ENCODE data around the gene DHX30. TPM values are rescaled to one million over a fixed set of nuclear protein-coding genes. Genes with fewer than 3 reads are reported as not detected.

Gene DHX30
- total RNA-seq, 4 donors from 2014 or later = 31.0 to 52.3 (median 47.9) TPM

GRCh38 chr3:47766186-47766585 is 36.8 kb upstream of the DHX30 start:
- intact Hi-C loops (cut with DNase I; ENCODE audit: low total_unique reads) (no loop called here), in situ Hi-C loops (cut with MboI; ENCODE audit: low pct_ligation_motif_present in 1 of 4, low pct_unique_long_range_greater_than_20kb in 1 of 4, low sequenced_read_pairs in 3 of 4) (no loop called here)
- Histone ChIP-seq H3K36me3 (peaks cover 0 to under 1% (median 0%) of the 10 kb centered on the region in 4 donors), H3K27me3 (no peaks in the 10 kb centered on the region), H3K4me1 (no peaks in the 10 kb centered on the region), H3K4me3 (no peak overlapping the region), H3K27ac (no peak overlapping the region), H3K9me3 (no peaks in the 10 kb centered on the region)
- TF ChIP-seq POLR2A (IDR thresholded peaks at IDR 0.05) = no peak
- no peak for TF ChIP-seq EP300 (IDR thresholded peaks at IDR 0.05; ENCODE audit: low read depth)
- no peak for TF ChIP-seq POLR2AphosphoS5 (IDR thresholded peaks at IDR 0.05)
- no peak for TF ChIP-seq CTCF (IDR thresholded peaks at IDR 0.05)
- no peak for DNase-seq
- WGBS, 2 donors (ENCODE audit: low coverage in 1 of 2) = 86 to 88% methylated on average over 3 to 4 of the region's 4 CpGs

GRCh38 chr3:47772047-47772446 is 30.9 kb upstream of the DHX30 start:
- peaks cover 0 to 5% (median 0%) of the 10 kb centered on the region in 4 donors for H3K4me1 ChIP-seq
- H3K4me3 ChIP-seq = no peak overlapping the region
- DNase-seq = no peak
- intact Hi-C loops (cut with DNase I; ENCODE audit: low total_unique reads) = no loop called here
- H3K27me3 ChIP-seq = no peaks in the 10 kb centered on the region
- peaks cover 0 to 16% (median 4%) of the 10 kb centered on the region in 4 donors for H3K36me3 ChIP-seq
- TF ChIP-seq POLR2A (IDR thresholded peaks at IDR 0.05) (no peak), POLR2AphosphoS5 (IDR thresholded peaks at IDR 0.05) (no peak), CTCF (IDR thresholded peaks at IDR 0.05) (no peak), EP300 (IDR thresholded peaks at IDR 0.05; ENCODE audit: low read depth) (no peak)
- no peaks in the 10 kb centered on the region for H3K9me3 ChIP-seq
- H3K27ac ChIP-seq = no peak overlapping the region
- WGBS, 2 donors (ENCODE audit: low coverage in 1 of 2) = 96 to 97% methylated on average over 4 to 8 of the region's 8 CpGs
- in situ Hi-C loops (cut with MboI; ENCODE audit: low pct_ligation_motif_present in 1 of 4, low pct_unique_long_range_greater_than_20kb in 1 of 4, low sequenced_read_pairs in 3 of 4) = no loop called here

GRCh38 chr3:47772788-47773187 is 30.1 kb upstream of the DHX30 start:
- Histone ChIP-seq H3K36me3 (peaks cover 0 to 16% (median 4%) of the 10 kb centered on the region in 4 donors), H3K27me3 (no peaks in the 10 kb centered on the region), H3K4me1 (peaks cover 0 to 5% (median 0%) of the 10 kb centered on the region in 4 donors), H3K27ac (no peak overlapping the region), H3K9me3 (no peaks in the 10 kb centered on the region), H3K4me3 (no peak overlapping the region)
- intact Hi-C loops (cut with DNase I; ENCODE audit: low total_unique reads) (no loop called here), in situ Hi-C loops (cut with MboI; ENCODE audit: low pct_ligation_motif_present in 1 of 4, low pct_unique_long_range_greater_than_20kb in 1 of 4, low sequenced_read_pairs in 3 of 4) (no loop called here)
- DNase-seq = no peak
- no peak for TF ChIP-seq CTCF (IDR thresholded peaks at IDR 0.05)
- no peak for TF ChIP-seq POLR2A (IDR thresholded peaks at IDR 0.05)
- TF ChIP-seq EP300 (IDR thresholded peaks at IDR 0.05; ENCODE audit: low read depth) = no peak
- no peak for TF ChIP-seq POLR2AphosphoS5 (IDR thresholded peaks at IDR 0.05)
- WGBS, 2 donors (ENCODE audit: low coverage in 1 of 2) = 76 to 81% methylated on average over 8 of the region's 8 CpGs

- no peaks in the 10 kb centered on the region for H3K9me3 ChIP-seq
- no peaks in the 10 kb centered on the region for H3K36me3 ChIP-seq
- no peak overlapping the region for H3K27ac ChIP-seq
- no peak overlapping the region for H3K4me3 ChIP-seq
- TF ChIP-seq POLR2AphosphoS5 (IDR thresholded peaks at IDR 0.05) (no peak), CTCF (IDR thresholded peaks at IDR 0.05) (no peak), POLR2A (IDR thresholded peaks at IDR 0.05) (no peak), EP300 (IDR thresholded peaks at IDR 0.05; ENCODE audit: low read depth) (no peak)
- H3K27me3 ChIP-seq = no peaks in the 10 kb centered on the region
- in situ Hi-C loops (cut with MboI; ENCODE audit: low pct_ligation_motif_present in 1 of 4, low pct_unique_long_range_greater_than_20kb in 1 of 4, low sequenced_read_pairs in 3 of 4) = loop anchor here in 1 of 4 donors (25.0 kb wide), 1 partner anchor 366 kb away; no protein-coding TSS in a partner anchor
- intact Hi-C loops (cut with DNase I; ENCODE audit: low total_unique reads) = no loop called here
- H3K4me1 ChIP-seq = peaks cover 10 to 34% (median 28%) of the 10 kb centered on the region in 4 donors
- no peak for DNase-seq
- 84 to 100% methylated on average over 1 to 3 of the region's 3 CpGs for WGBS, 2 donors (ENCODE audit: low coverage in 1 of 2)
Observed at GRCh38 chr3:47778746-47779145, 24.2 kb upstream of the DHX30 start.

Data from transverse colon (tissue), 4 donors.